Measurements from ENCODE around the gene KIF3A.

The KIF3A gene

GRCh38 chr5:132690156-132690555 is 47.2 kb downstream of the KIF3A start:
- no peak overlapping the region for H3K9ac ChIP-seq (ENCODE audit: low read depth, low read length)
- no peaks in the 10 kb centered on the region for H3K4me1 ChIP-seq (ENCODE audit: insufficient read depth, low read length)
- H3K9me3 ChIP-seq (ENCODE audit: control insufficient read depth, insufficient read depth, low read length), result no peaks in the 10 kb centered on the region
- no peaks in the 10 kb centered on the region for H3K36me3 ChIP-seq (ENCODE audit: insufficient read depth, low read length)

GRCh38 chr5:132689513-132689912 is 47.8 kb downstream of the KIF3A start:
- no peaks in the 10 kb centered on the region for H3K36me3 ChIP-seq (ENCODE audit: insufficient read depth, low read length)
- H3K4me1 ChIP-seq (ENCODE audit: insufficient read depth, low read length), result no peaks in the 10 kb centered on the region
- H3K9ac ChIP-seq (ENCODE audit: low read depth, low read length), result no peak overlapping the region
- H3K9me3 ChIP-seq (ENCODE audit: control insufficient read depth, insufficient read depth, low read length), result no peaks in the 10 kb centered on the region

GRCh38 chr5:132688536-132689339 is 48.6 kb downstream of the KIF3A start:
- H3K36me3 ChIP-seq (ENCODE audit: insufficient read depth, low read length), result no peaks in the 10 kb centered on the region
- no peak overlapping the region for H3K9ac ChIP-seq (ENCODE audit: low read depth, low read length)
- H3K4me1 ChIP-seq (ENCODE audit: insufficient read depth, low read length), result no peaks in the 10 kb centered on the region
- H3K9me3 ChIP-seq (ENCODE audit: control insufficient read depth, insufficient read depth, low read length), result no peaks in the 10 kb centered on the region

- no peaks in the 10 kb centered on the region for H3K4me1 ChIP-seq (ENCODE audit: insufficient read depth, low read length)
- H3K36me3 ChIP-seq (ENCODE audit: insufficient read depth, low read length), result no peaks in the 10 kb centered on the region
- no peaks in the 10 kb centered on the region for H3K9me3 ChIP-seq (ENCODE audit: control insufficient read depth, insufficient read depth, low read length)
- no peak overlapping the region for H3K9ac ChIP-seq (ENCODE audit: low read depth, low read length)
These were observed 49.4 kb downstream of the KIF3A start for GRCh38 chr5:132687995-132688394.

GRCh38 chr5:132686193-132686592 is 51.2 kb downstream of the KIF3A start:
- no peaks in the 10 kb centered on the region for H3K36me3 ChIP-seq (ENCODE audit: insufficient read depth, low read length)
- no peaks in the 10 kb centered on the region for H3K9me3 ChIP-seq (ENCODE audit: control insufficient read depth, insufficient read depth, low read length)
- no peaks in the 10 kb centered on the region for H3K4me1 ChIP-seq (ENCODE audit: insufficient read depth, low read length)
- no peak overlapping the region for H3K9ac ChIP-seq (ENCODE audit: low read depth, low read length)

GRCh38 chr5:132684922-132685720 is 52.2 kb downstream of the KIF3A start:
- no peak overlapping the region for H3K9ac ChIP-seq (ENCODE audit: low read depth, low read length)
- H3K9me3 ChIP-seq (ENCODE audit: control insufficient read depth, insufficient read depth, low read length), result no peaks in the 10 kb centered on the region
- peaks cover 2% of the 10 kb centered on the region; the same call in 1 of the 2 replicates for H3K4me1 ChIP-seq (ENCODE audit: insufficient read depth, low read length)
- H3K36me3 ChIP-seq (ENCODE audit: insufficient read depth, low read length), result no peaks in the 10 kb centered on the region

GRCh38 chr5:132684491-132684890 is 52.9 kb downstream of the KIF3A start:
- no peak overlapping the region for H3K9ac ChIP-seq (ENCODE audit: low read depth, low read length)
- peaks cover 6% of the 10 kb centered on the region; the same call in 1 of the 2 replicates for H3K4me1 ChIP-seq (ENCODE audit: insufficient read depth, low read length)
- no peaks in the 10 kb centered on the region for H3K9me3 ChIP-seq (ENCODE audit: control insufficient read depth, insufficient read depth, low read length)
- no peaks in the 10 kb centered on the region for H3K36me3 ChIP-seq (ENCODE audit: insufficient read depth, low read length)

GRCh38 chr5:132681983-132682382 is 55.4 kb downstream of the KIF3A start:
- Histone ChIP-seq H3K9ac (ENCODE audit: low read depth, low read length) (no peak overlapping the region), H3K36me3 (ENCODE audit: insufficient read depth, low read length) (no peaks in the 10 kb centered on the region), H3K9me3 (ENCODE audit: control insufficient read depth, insufficient read depth, low read length) (no peaks in the 10 kb centered on the region), H3K4me1 (ENCODE audit: insufficient read depth, low read length) (peaks cover 6% of the 10 kb centered on the region; the same call in 1 of the 2 replicates)

- Histone ChIP-seq H3K36me3 (ENCODE audit: insufficient read depth, low read length) (no peaks in the 10 kb centered on the region), H3K4me1 (ENCODE audit: insufficient read depth, low read length) (peaks cover 6% of the 10 kb centered on the region; the same call in 1 of the 2 replicates), H3K9ac (ENCODE audit: low read depth, low read length) (no peak overlapping the region), H3K9me3 (ENCODE audit: control insufficient read depth, insufficient read depth, low read length) (no peaks in the 10 kb centered on the region)
These were observed 55.9 kb downstream of the KIF3A start for GRCh38 chr5:132681476-132681831.

- no peaks in the 10 kb centered on the region for H3K36me3 ChIP-seq (ENCODE audit: insufficient read depth, low read length)
- H3K9ac ChIP-seq (ENCODE audit: low read depth, low read length), result no peak overlapping the region
- peaks cover 6% of the 10 kb centered on the region; the same call in 1 of the 2 replicates for H3K4me1 ChIP-seq (ENCODE audit: insufficient read depth, low read length)
- no peaks in the 10 kb centered on the region for H3K9me3 ChIP-seq (ENCODE audit: control insufficient read depth, insufficient read depth, low read length)
These were observed 56.4 kb downstream of the KIF3A start for GRCh38 chr5:132680780-132681475.

GRCh38 chr5:132679717-132680380 is 57.5 kb downstream of the KIF3A start:
- peaks cover 6% of the 10 kb centered on the region; the same call in 1 of the 2 replicates for H3K4me1 ChIP-seq (ENCODE audit: insufficient read depth, low read length)
- no peak overlapping the region for H3K9ac ChIP-seq (ENCODE audit: low read depth, low read length)
- H3K9me3 ChIP-seq (ENCODE audit: control insufficient read depth, insufficient read depth, low read length), result no peaks in the 10 kb centered on the region
- no peaks in the 10 kb centered on the region for H3K36me3 ChIP-seq (ENCODE audit: insufficient read depth, low read length)

GRCh38 chr5:132679166-132679565 is 58.2 kb downstream of the KIF3A start:
- Histone ChIP-seq H3K36me3 (ENCODE audit: insufficient read depth, low read length) (no peaks in the 10 kb centered on the region), H3K9me3 (ENCODE audit: control insufficient read depth, insufficient read depth, low read length) (no peaks in the 10 kb centered on the region), H3K9ac (ENCODE audit: low read depth, low read length) (no peak overlapping the region), H3K4me1 (ENCODE audit: insufficient read depth, low read length) (peaks cover 6% of the 10 kb centered on the region; the same call in 1 of the 2 replicates)

- no peaks in the 10 kb centered on the region for H3K36me3 ChIP-seq (ENCODE audit: insufficient read depth, low read length)
- H3K9me3 ChIP-seq (ENCODE audit: control insufficient read depth, insufficient read depth, low read length), result no peaks in the 10 kb centered on the region
- no peak overlapping the region for H3K9ac ChIP-seq (ENCODE audit: low read depth, low read length)
- H3K4me1 ChIP-seq (ENCODE audit: insufficient read depth, low read length), result peaks cover 6% of the 10 kb centered on the region; the same call in 1 of the 2 replicates
These were observed 58.6 kb downstream of the KIF3A start for GRCh38 chr5:132678735-132679134.
